GM12864 (cell line): Measurements from ENCODE around the gene INSC.

ENCODE experiments used
- DNase-seq: peaks from one replicate; pipeline ENCODE4 v3.0.0-alpha.2; 2011; ENCODE audit warnings: low read depth
- H3K4me3 ChIP-seq: 2 replicates; pipeline ENCODE4 v1.5.1; 2011; ENCODE audit warnings: mild to moderate bottlenecking, low read depth, low read length, control low read depth
- CTCF ChIP-seq: IDR thresholded peaks from 2 replicates; pipeline ENCODE4 v1.5.1; 2011; ENCODE audit warnings: low read depth, mild to moderate bottlenecking, moderate library complexity, low read length, control low read depth, inconsistent platforms; ENCODE audit errors: missing control alignments

Gene INSC

GRCh38 chr11:15236559-15236958 lies 121.8 kb downstream of the INSC start:
- TF ChIP-seq CTCF: no peak
- no peak overlapping the region for H3K4me3 ChIP-seq
- no peak for DNase-seq

GRCh38 chr11:15238856-15239255 lies 124.1 kb downstream of the INSC start:
- no peak for TF ChIP-seq CTCF
- no peak for DNase-seq
- H3K4me3 ChIP-seq: no peak overlapping the region

- no peak for TF ChIP-seq CTCF
- DNase-seq: no peak
- H3K4me3 ChIP-seq: no peak overlapping the region
Observed at GRCh38 chr11:15248749-15249148, 134.0 kb downstream of the INSC start.

GRCh38 chr11:15258433-15259165 lies 143.9 kb downstream of the INSC start:
- no peak for DNase-seq
- TF ChIP-seq CTCF: no peak
- H3K4me3 ChIP-seq: no peak overlapping the region

- no peak for DNase-seq
- TF ChIP-seq CTCF: no peak
- H3K4me3 ChIP-seq: no peak overlapping the region
Observed at GRCh38 chr11:15266999-15267398, 152.3 kb downstream of the INSC start.

GRCh38 chr11:15268598-15268997 lies 153.9 kb downstream of the INSC start:
- TF ChIP-seq CTCF: no peak
- DNase-seq: no peak
- no peak overlapping the region for H3K4me3 ChIP-seq

DNA sequence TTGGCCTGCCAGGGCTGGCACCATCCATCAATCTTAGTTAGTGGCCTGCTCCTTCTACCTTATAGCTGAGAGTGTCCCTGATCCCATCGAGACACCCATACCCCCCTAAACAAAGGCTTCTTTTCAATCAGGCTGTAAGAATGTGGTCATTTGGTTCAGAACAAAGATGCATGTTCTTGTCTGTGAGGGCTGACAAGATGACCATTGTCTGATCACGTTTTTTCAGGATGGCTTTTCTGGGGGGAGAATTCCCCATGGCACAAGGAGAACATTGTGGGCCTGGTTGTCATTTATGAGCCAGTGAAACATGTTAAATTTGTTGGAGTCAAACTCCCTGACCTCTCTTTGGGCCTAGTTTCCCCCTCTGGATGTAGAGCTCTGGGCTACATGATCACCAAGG lies 160.4 kb downstream of the INSC start:
- H3K4me3 ChIP-seq: no peak overlapping the region
- DNase-seq: no peak
- TF ChIP-seq CTCF: no peak
